ENCODE measurements around the gene SLC37A2. TPM values are rescaled to one million over a fixed set of nuclear protein-coding genes. Genes with fewer than 3 reads are reported as not detected.

The SLC37A2 gene
- total and polyA plus RNA-seq, 2 of the 13 experiments (the other 11 are each of a cell fraction or from before 2014, with no cell fraction given): 4.6 to 7.1 TPM

Other genes starting within 250 kb of the SLC37A2 start
- gene ROBO3, start 197.9 kb upstream of the SLC37A2 start, total RNA-seq (2016; rRNA removed; fragmentation: Illumina TruSeq; extraction: Trizol): 0.07 TPM in 1 of 2 replicates, not detected in the other
- 2.2 and 2.4 TPM in 2 replicates for gene ROBO3, start 197.9 kb upstream of the SLC37A2 start, polyA plus RNA-seq (2011; rRNA removed)
- 0.07 TPM in 1 of 2 replicates, not detected in the other for gene ROBO4, start 165.4 kb upstream of the SLC37A2 start, total RNA-seq (2016; rRNA removed; fragmentation: Illumina TruSeq; extraction: Trizol)
- gene ROBO4, start 165.4 kb upstream of the SLC37A2 start, polyA plus RNA-seq (2011; rRNA removed): 0.47 and 1.1 TPM in 2 replicates
- gene HEPN1, start 144.1 kb upstream of the SLC37A2 start, total RNA-seq (2016; rRNA removed; fragmentation: Illumina TruSeq; extraction: Trizol): not detected in 2 replicates
- gene HEPN1, start 144.1 kb upstream of the SLC37A2 start, polyA plus RNA-seq (2011; rRNA removed): not detected in 2 replicates
- gene HEPACAM, start 127.3 kb upstream of the SLC37A2 start, total RNA-seq (2016; rRNA removed; fragmentation: Illumina TruSeq; extraction: Trizol): 58.5 and 66.9 TPM in 2 replicates
- 74.8 and 121 TPM in 2 replicates for gene HEPACAM, start 127.3 kb upstream of the SLC37A2 start, polyA plus RNA-seq (2011; rRNA removed)
- 4.6 and 6.5 TPM in 2 replicates for gene CCDC15, start 109.1 kb upstream of the SLC37A2 start, total RNA-seq (2016; rRNA removed; fragmentation: Illumina TruSeq; extraction: Trizol)
- 1.2 and 2.2 TPM in 2 replicates for gene CCDC15, start 109.1 kb upstream of the SLC37A2 start, polyA plus RNA-seq (2011; rRNA removed)
- gene TMEM218, start 48.3 kb downstream of the SLC37A2 start, total RNA-seq (2016; rRNA removed; fragmentation: Illumina TruSeq; extraction: Trizol): 14.0 and 14.2 TPM in 2 replicates
- gene TMEM218, start 48.3 kb downstream of the SLC37A2 start, polyA plus RNA-seq (2011; rRNA removed): 10.0 and 11.8 TPM in 2 replicates
- not detected in 2 replicates for gene PKNOX2, start 101.4 kb downstream of the SLC37A2 start, total RNA-seq (2016; rRNA removed; fragmentation: Illumina TruSeq; extraction: Trizol)
- not detected in 2 replicates for gene PKNOX2, start 101.4 kb downstream of the SLC37A2 start, polyA plus RNA-seq (2011; rRNA removed)